Activated CD4-positive, CD25-positive, alpha-beta regulatory T cell treated with anti-CD3 and anti-CD28 coated beads, Interleukin-2, amount 50 U/mL, for 24 hours (primary cell): ENCODE data around the gene DNAH12.
"Not testable (repeated sequence)": the region's sequence is repeated elsewhere in the genome, so short reads cannot be mapped to it uniquely, and the experiment has no call there.

ENCODE experiments used
- ATAC-seq, 2 donors: fragments of 150-1000 bp; cut with Tn5 transposase; one replicate each; pipeline ENCODE4 v1.10.0; 2021; ENCODE audit warnings: mild to moderate bottlenecking in 1 of 2, moderate library complexity in 1 of 2

The DNAH12 gene

DNA sequence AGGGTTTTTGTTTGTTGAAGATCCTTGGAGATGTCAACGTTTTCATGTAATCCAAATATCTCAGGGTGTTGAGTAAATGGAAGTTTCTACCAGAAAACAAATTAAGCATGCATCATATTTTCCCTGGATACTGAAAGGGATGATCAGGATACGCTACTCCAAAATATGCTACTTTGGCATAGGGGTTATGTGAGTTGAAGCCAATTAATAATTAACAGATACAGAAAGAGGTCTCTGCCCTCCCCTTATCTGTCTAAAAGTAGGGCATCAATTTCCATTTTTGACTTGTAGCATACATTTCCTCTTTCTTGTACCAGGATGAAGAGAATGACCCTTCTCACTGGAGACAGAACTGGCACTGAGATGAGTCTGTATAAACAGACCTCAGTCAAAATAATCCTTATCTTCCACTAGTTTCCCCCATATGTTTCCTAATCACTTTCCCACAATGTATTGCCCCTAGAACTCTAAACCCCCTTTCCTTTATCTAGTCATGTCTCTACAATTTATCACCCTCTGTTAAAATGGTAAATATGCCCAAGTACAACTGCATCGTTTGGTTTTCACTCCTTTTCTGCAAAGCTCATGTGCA is 234.3 kb downstream of the DNAH12 start:
- ATAC-seq: no peak

GRCh38 chr3:57303520-57303919 is 240.6 kb downstream of the DNAH12 start:
- not testable (repeated sequence) for ATAC-seq

DNA sequence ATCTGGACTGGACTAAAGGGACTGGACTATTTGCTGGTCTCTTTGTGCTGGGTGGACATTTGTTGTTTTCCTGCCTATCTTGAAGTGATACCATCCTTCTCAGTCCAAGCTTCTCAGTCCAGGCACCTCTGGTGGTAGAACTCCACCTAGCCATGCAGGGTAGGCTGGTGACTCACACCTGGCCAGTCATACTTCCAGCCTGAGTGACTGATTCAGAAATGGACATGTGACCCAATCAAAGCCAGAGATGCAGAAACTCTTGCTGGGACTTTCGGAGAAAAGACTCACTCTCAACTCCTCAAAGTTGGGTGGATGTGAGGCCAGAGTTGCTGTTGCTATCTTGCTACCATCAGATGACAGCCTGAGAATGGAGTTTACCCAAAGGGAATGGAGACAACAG is 246.1 kb downstream of the DNAH12 start:
- ATAC-seq: peak; percentile 41 to 51

GRCh38 chr3:57292897-57293526 is 251.1 kb downstream of the DNAH12 start:
- ATAC-seq: no peak

GRCh38 chr3:57292159-57292896 is 251.8 kb downstream of the DNAH12 start, which contains the start of gene ASB14:
TSS of gene ASB14 (minus strand) at chr3:57292685. CDS start at chr3:57292033, 652 bp downstream.
- no peak for ATAC-seq

GRCh38 chr3:57288403-57288802 is 255.7 kb downstream of the DNAH12 start:
- ATAC-seq: no peak

- ATAC-seq: no peak
These were observed 256.9 kb downstream of the DNAH12 start for GRCh38 chr3:57287205-57287604.

GRCh38 chr3:57283334-57283733 is 260.8 kb downstream of the DNAH12 start:
- ATAC-seq: no peak

GRCh38 chr3:57281715-57282114 is 262.4 kb downstream of the DNAH12 start:
- peak in 1 of 2 donors; percentile 36 for ATAC-seq

DNA sequence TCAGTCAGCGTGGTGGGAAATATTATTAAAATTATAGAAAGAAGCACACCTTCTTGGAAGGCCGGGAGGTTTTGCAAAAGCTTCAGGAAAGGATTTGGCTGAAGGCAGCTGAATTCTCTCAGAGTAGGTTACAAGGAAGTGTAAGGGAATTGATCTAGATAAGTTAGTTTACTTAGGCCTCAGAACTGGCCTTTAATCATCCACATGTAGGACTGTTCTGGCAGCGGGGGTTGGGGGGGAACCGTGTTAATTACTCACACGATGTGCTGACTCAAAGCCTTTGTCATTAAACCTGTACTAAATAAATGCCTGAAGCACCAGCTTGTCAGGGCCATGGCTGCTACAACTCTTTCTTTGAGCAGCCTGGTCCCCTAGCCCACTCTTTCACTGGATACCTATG is 264.5 kb downstream of the DNAH12 start:
- ATAC-seq: no peak

- ATAC-seq: no peak
These were observed 265.9 kb downstream of the DNAH12 start for GRCh38 chr3:57278237-57278636.

DNA sequence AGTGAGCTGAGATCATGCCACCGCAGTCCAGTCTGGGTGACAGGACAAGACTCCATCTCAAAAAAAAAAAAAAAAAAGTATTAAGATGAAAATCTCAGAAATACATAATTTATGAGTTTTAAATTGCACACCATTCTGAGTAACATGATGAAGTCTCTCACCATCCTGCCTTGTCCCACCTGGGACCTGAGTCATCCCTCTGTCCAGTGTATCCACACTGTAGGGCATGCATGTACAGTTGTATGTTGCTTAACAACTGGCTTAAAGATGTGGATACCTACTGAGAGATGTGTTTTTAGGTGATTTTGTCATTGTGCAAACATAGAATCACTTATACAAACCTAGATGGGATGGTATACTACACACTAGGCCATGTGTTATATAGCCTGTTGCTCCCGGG is 268.8 kb downstream of the DNAH12 start:
- ATAC-seq: peak in 1 of 2 donors; percentile 10

GRCh38 chr3:57274845-57275244 is 269.3 kb downstream of the DNAH12 start:
- ATAC-seq: peak; percentile 63 to 78

GRCh38 chr3:57268416-57268815 is 275.7 kb downstream of the DNAH12 start:
- no peak for ATAC-seq

- no peak for ATAC-seq
These were observed 282.2 kb downstream of the DNAH12 start for GRCh38 chr3:57261929-57262328.

- no peak for ATAC-seq
These were observed 283.0 kb downstream of the DNAH12 start for GRCh38 chr3:57261119-57261518.

GRCh38 chr3:57257678-57258077 is 286.5 kb downstream of the DNAH12 start:
- ATAC-seq: no peak

DNA sequence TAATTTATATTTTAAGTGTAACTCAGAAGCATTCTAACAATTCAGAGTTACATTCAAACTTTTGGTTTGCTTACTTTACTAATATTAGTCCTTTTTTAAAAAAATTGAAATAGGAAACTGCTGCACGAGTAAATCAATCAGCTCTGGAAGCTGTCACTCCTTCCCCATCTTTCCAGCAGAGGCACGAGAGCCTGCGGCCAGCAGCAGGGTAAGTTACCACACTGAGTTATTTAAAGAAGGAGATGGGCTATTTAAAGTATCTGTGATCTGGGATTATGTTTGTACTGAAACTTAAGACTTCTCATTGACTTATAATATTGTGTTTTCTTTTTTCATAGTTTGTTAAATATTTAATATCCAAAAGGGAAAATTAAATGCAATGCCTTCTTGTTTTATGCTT is 287.3 kb downstream of the DNAH12 start:
- ATAC-seq: no peak

- ATAC-seq: no peak
These were observed 291.7 kb downstream of the DNAH12 start for GRCh38 chr3:57252404-57252803.

DNA sequence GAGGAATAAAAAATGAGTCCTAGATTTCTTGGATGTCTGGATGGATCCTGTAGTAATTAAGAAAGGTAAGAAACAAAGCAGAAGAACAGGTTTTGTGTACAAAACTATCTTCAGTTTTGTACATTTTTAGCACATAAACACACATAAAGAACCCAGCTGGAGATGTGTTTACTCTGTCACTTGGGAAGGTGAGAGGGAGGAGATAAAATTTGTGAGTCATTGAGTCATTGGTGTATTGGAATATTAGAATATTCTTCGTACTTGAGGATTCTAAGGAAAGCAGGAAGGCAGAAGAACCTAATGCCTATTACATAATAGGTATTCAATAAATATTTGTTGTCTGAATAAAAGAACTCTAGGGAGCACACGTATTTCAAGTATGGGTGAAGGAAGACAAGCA is 299.2 kb downstream of the DNAH12 start:
- no peak for ATAC-seq
